ENCODE data around the gene DCP1B. TPM values are rescaled to one million over a fixed set of nuclear protein-coding genes. Genes with fewer than 3 reads are reported as not detected.

Gene DCP1B
- total RNA-seq, 1 donor from 2014 or later = 31.5 TPM

DNA sequence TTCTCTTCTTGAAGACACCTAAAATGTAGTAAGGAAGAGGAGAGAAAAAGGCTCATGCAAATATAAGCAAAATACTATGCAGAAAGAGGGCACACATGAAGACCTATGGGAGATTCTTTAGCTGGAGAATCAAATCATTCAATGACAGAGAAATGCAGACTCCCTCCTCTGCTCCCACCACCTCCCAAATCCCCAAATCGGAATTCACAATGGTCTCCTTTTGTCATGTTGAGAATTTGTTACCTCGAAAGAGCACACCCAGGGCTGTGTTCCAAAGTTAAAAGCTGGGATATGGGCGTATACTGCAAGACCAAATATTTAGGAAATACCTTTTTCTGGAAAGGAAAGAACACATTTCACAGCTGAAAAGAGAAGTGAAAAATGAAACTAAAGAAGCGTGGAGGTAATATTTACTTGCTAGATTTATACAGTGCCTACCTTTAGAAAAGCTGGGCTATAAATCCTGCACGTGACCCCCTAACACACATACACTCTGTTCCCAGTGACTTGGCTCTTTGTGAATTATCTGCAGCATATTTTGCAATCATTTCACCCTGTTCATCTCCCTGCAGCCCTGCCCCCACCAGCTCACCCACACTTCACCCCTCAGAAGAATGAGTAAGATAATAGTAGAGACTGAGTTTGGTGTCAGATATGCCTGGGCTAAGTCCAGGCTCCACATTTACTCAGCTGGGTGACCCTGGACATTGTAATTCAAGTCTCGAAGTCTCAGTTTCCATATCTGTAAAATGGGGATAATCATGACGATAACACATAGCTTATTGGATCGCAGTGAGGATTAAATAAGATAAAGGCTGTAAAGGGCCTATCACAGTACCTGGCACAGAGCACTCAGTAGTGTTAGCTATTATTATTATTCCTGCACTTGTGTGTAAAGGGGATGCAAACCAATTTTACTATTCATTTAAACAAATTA is 45.6 kb upstream of the DCP1B start:
- Mint-ChIP-seq H3K27me3 (peaks cover 78% of the 10 kb centered on the region), H3K4me3 (ENCODE audit: low read depth) (no peak overlapping the region)
- DNase-seq (ENCODE audit: low spot score, unreplicated experiment) = no peak

GRCh38 chr12:2047752-2048151 is 43.5 kb upstream of the DCP1B start:
- no peak for DNase-seq (ENCODE audit: low spot score, unreplicated experiment)
- no peak overlapping the region for H3K4me3 Mint-ChIP-seq (ENCODE audit: low read depth)
- no peak for TF ChIP-seq CTCF (IDR thresholded peaks at IDR 0.05; ENCODE audit: unreplicated experiment)
- peaks cover 6% of the 10 kb centered on the region for H3K4me1 Mint-ChIP-seq (ENCODE audit: low read depth)
- H3K36me3 Mint-ChIP-seq (ENCODE audit: insufficient read depth) = no peaks in the 10 kb centered on the region
- peaks cover 70% of the 10 kb centered on the region for H3K27me3 Mint-ChIP-seq
- H3K27ac Mint-ChIP-seq = no peak overlapping the region
- H3K9me3 Mint-ChIP-seq (ENCODE audit: low read depth) = no peaks in the 10 kb centered on the region

More for the DNA sequence above, 45.6 kb upstream of the DCP1B start:
- Mint-ChIP-seq H3K9me3 (ENCODE audit: low read depth) (no peaks in the 10 kb centered on the region), H3K36me3 (ENCODE audit: insufficient read depth) (no peaks in the 10 kb centered on the region), H3K27ac (no peak overlapping the region), H3K4me1 (ENCODE audit: low read depth) (peaks cover 14% of the 10 kb centered on the region)
- TF ChIP-seq CTCF (IDR thresholded peaks at IDR 0.05; ENCODE audit: unreplicated experiment) = no peak

DNA sequence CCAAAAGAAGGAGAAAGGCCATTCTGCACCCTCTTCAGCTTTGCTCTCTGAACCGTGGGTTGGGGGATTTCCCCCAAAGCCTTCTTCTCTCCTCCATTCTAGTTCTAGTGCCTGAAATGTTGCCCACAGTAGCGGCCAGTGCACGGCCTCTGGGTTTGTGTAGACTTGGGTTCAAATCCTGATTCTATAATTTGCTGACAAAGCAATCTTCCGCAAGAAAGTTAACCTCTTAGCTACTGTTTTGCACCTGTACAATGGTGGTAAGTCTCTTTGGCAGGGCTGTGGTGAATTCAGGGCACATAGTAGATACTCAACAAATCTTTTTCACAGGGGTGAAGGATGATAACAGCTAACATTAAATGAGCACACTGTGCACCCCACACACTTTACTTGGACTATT is 42.7 kb upstream of the DCP1B start:
- no peak overlapping the region for H3K27ac Mint-ChIP-seq
- TF ChIP-seq CTCF (IDR thresholded peaks at IDR 0.05; ENCODE audit: unreplicated experiment) = no peak
- peaks cover 6% of the 10 kb centered on the region for H3K4me1 Mint-ChIP-seq (ENCODE audit: low read depth)
- H3K9me3 Mint-ChIP-seq (ENCODE audit: low read depth) = no peaks in the 10 kb centered on the region
- DNase-seq (ENCODE audit: low spot score, unreplicated experiment) = no peak
- no peak overlapping the region for H3K4me3 Mint-ChIP-seq (ENCODE audit: low read depth)
- peaks cover 69% of the 10 kb centered on the region for H3K27me3 Mint-ChIP-seq
- no peaks in the 10 kb centered on the region for H3K36me3 Mint-ChIP-seq (ENCODE audit: insufficient read depth)

GRCh38 chr12:2044165-2044564 is 39.9 kb upstream of the DCP1B start:
- H3K27me3 Mint-ChIP-seq = peaks cover 53% of the 10 kb centered on the region
- no peak for TF ChIP-seq CTCF (IDR thresholded peaks at IDR 0.05; ENCODE audit: unreplicated experiment)
- no peak for DNase-seq (ENCODE audit: low spot score, unreplicated experiment)
- no peaks in the 10 kb centered on the region for H3K36me3 Mint-ChIP-seq (ENCODE audit: insufficient read depth)
- H3K4me1 Mint-ChIP-seq (ENCODE audit: low read depth) = peaks cover 2% of the 10 kb centered on the region
- no peak overlapping the region for H3K4me3 Mint-ChIP-seq (ENCODE audit: low read depth)
- no peak overlapping the region for H3K27ac Mint-ChIP-seq
- no peaks in the 10 kb centered on the region for H3K9me3 Mint-ChIP-seq (ENCODE audit: low read depth)

DNA sequence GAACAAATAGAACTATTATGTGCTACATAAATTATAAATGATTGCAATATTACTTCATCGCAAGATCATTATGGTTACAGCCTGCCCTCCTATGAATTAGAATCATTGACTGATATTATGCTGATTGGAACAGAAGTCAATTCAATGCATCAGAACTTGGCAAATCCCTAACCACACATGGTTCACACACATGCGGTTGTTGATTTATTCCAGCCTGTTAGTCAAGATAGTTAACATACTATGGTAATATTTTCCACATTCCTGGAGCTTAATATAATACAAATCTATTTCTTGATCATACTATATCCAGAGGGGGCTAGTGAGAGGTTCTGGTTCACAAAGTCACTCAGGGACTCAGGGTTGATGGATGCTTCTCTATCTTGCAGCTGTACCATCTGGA is 38.8 kb upstream of the DCP1B start:
- no peaks in the 10 kb centered on the region for H3K9me3 Mint-ChIP-seq (ENCODE audit: low read depth)
- H3K4me3 Mint-ChIP-seq (ENCODE audit: low read depth) = no peak overlapping the region
- no peak overlapping the region for H3K27ac Mint-ChIP-seq
- TF ChIP-seq CTCF (IDR thresholded peaks at IDR 0.05; ENCODE audit: unreplicated experiment) = no peak
- peaks cover 55% of the 10 kb centered on the region for H3K27me3 Mint-ChIP-seq
- H3K36me3 Mint-ChIP-seq (ENCODE audit: insufficient read depth) = no peaks in the 10 kb centered on the region
- DNase-seq (ENCODE audit: low spot score, unreplicated experiment) = no peak
- H3K4me1 Mint-ChIP-seq (ENCODE audit: low read depth) = no peaks in the 10 kb centered on the region

All from progenitor cell of endocrine pancreas (in vitro differentiated cells).